GM12892 (cell line): Measurements from ENCODE around the gene CORT.
"Not testable (repeated sequence)": the region's sequence is repeated elsewhere in the genome, so short reads cannot be mapped to it uniquely, and the experiment has no call there.

Experiments used
- POLR2AphosphoS5 ChIP-seq: IDR thresholded peaks from 2 replicates; pipeline ENCODE4 v1.6.1; 2011; ENCODE audit warnings: low read depth, low read length, control low read depth
- TAF1 ChIP-seq: IDR thresholded peaks from 2 replicates; pipeline ENCODE4 v1.6.1; 2011; ENCODE audit warnings: low read depth, mild to moderate bottlenecking, control low read depth, low read length, borderline replicate concordance

- TF ChIP-seq TAF1, POLR2AphosphoS5: not testable (repeated sequence)
Measured at GRCh38 chr1:10418741-10419140, 31.1 kb upstream of the CORT start.
